ENCODE data around the gene RTN4R. TPM values are rescaled to one million over a fixed set of nuclear protein-coding genes. Genes with fewer than 3 reads are reported as not detected.
"Not testable (repeated sequence)": the region's sequence is repeated elsewhere in the genome, so short reads cannot be mapped to it uniquely, and the experiment has no call there.

The RTN4R gene
- polyA plus RNA-seq, 1 experiment = 0.16 TPM

DNA sequence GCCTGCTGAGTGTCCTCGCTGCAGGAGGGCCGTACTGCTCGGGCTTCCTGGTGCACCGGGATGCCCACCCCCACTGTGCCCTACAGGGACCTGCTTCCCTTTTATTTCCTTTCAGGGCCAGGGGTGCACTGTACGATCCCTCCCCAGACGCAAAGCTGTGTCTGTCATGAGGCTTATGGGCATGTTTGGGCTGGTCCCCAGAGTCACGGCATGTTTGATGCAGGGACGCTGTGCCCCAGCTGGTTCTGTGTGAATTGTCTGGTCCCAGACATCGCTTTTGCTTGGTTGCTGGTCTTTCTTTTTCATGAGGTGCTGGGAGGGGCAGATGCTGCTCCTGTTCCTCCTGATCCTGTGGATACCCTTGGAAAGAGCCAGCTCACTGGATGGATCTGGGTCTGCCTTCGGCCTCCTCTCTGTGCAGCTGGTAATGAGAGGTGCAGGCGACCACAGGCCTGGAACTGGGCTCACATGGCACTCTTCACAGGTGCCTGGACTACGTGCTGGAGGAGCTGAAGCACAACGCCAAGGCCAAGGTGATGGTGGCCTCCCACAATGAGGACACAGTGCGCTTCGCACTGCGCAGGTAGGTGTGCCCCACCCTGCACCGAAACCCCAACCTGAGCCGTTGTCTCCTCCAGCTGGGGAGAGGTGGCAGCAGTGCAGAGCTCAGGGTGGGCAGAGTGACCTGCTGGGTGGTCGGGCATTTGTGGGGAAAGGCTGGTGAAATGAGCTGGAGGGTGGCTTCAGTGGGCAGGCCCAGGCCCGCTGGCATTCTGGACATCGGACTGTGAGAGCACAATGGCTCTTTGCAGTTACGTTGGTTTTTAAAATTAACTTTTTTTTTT is 40.9 kb upstream of the RTN4R start:
- H3K27ac ChIP-seq (ENCODE audit: low read depth, low read length); H3K4me3 ChIP-seq (ENCODE audit: low read depth, low read length); H3K9me3 ChIP-seq (ENCODE audit: control insufficient read depth, insufficient read depth, low read length); CTCF ChIA-PET; DNase-seq (ENCODE audit: low read depth, low spot score); POLR2A ChIA-PET; H3K27me3 ChIP-seq (ENCODE audit: control insufficient read depth, insufficient read depth, low read length): not testable (repeated sequence)

DNA sequence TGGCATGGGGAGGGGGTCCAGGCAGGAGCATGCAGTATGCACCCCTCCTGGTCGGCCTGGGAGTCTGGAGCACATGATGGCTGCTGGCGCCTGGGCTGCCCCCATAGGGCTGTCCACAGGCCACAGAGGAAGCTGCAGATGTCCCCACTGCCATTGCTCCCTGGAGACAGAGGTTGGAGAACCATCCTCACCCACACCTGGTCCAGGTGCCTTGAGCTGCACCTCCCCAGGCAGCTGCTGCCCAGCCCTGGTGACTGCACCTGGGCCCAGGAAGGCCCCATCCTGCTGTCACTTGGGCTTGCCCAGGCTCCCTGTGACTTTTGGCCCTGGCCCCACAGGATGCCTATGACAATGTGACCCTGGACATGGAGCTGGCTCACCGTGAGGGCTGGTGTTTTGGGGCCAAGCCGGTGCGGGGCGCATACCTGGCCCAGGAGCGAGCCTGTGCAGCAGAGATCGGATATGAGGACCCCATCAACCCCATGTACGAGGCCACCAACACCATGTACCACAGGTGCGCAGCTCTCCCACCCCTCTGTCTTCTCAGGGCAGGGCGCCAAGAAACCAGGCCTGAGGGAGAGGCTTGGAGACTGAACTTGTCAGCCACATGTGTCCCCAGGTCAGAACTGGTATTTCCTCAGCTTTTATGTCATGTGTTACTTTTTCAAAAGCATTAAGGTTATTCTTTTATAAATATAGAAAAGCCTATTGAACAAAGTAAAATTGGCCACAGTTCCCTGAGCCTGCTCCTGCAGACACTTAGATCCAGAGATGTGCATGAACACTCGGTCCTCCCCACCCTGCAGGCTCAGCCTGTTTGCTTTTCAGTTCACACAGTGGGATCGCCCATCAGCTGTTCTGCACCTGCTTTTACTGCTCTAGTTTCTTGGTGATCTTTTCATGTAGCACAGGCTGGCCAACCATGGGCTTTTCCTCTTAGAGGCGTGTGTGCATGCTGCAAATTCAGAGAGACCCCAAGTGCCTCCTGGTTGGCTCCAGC is 39.6 kb upstream of the RTN4R start:
- H3K27me3 ChIP-seq (ENCODE audit: control insufficient read depth, insufficient read depth, low read length); CTCF ChIA-PET; H3K4me3 ChIP-seq (ENCODE audit: low read depth, low read length); H3K9me3 ChIP-seq (ENCODE audit: control insufficient read depth, insufficient read depth, low read length); POLR2A ChIA-PET; DNase-seq (ENCODE audit: low read depth, low spot score); H3K27ac ChIP-seq (ENCODE audit: low read depth, low read length): not testable (repeated sequence)

DNA sequence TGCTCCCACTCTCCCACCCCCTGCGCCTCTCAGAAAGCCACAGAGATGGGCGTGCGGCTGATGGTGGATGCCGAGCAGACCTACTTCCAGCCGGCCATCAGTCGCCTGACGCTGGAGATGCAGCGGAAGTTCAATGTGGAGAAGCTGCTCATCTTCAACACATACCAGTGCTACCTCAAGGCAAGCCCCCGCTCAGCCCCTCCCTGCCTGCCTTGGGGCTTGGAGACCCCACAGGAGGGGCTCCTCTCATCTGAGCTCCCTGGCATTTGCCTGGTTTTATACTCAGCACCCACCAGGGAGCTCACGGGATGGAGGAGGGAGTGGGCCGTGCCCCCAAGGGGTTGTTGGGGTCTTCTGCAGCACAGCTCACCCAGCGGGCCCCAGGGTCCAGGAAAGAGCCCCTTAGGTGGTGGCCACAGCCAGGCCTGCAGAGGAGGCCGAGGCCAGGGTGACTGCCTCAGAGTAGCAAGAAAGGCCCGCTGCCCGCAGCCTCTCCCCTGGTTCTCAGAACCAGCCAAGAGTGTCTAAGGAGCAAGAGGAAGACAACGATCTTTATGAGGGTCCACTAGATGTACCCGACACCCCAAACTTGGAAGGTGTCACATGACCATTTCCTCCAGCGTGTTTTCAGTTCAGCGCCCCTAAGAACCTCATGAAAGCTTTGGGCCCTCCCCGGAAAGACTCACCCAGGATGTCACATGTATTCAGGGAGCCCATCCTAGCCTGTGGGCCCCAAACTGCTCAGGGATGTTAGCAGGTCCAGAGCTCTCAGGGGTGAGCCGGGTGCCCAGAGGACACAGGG is 38.7 kb upstream of the RTN4R start:
- POLR2A ChIA-PET; H3K27ac ChIP-seq (ENCODE audit: low read depth, low read length); DNase-seq (ENCODE audit: low read depth, low spot score); H3K27me3 ChIP-seq (ENCODE audit: control insufficient read depth, insufficient read depth, low read length); H3K9me3 ChIP-seq (ENCODE audit: control insufficient read depth, insufficient read depth, low read length); H3K4me3 ChIP-seq (ENCODE audit: low read depth, low read length); CTCF ChIA-PET: not testable (repeated sequence)

DNA sequence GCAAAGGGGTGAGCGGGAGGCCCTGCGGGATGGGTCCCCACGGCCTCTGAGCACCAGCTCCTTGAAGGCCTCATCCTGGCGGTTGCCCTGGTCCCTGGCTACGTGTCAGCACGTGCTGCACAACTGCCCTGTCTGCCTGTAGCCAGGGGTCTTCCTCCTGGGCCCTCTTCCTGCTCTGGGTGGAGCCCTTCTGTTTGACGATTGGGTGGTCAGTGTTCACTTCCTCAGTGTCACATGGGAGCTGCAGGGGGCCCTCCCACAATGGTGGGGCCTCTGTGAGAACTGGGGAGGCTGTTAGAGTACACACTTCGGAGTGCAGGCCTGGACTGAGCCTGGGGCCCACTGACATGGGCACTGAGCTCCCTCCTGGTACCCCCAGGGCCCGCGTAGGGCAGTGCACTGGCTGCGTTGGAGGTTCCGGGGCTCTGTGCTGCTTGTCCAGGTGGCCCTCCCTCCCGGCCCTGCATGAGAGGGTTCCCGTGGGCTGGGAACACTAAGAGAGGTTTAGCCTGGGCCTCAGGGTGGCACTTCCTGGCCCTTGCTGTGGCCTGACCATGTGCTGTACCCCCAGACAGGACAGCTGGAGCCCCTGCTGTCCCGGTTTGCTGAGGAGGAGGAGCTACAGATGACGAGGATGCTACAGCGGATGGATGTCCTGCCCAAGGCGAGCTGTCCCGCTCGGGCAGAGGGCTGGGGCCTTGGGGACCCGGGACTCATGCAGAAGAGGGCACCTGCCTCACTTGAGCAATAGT is 38.0 kb upstream of the RTN4R start:
- TF ChIP-seq, protein P1, sequence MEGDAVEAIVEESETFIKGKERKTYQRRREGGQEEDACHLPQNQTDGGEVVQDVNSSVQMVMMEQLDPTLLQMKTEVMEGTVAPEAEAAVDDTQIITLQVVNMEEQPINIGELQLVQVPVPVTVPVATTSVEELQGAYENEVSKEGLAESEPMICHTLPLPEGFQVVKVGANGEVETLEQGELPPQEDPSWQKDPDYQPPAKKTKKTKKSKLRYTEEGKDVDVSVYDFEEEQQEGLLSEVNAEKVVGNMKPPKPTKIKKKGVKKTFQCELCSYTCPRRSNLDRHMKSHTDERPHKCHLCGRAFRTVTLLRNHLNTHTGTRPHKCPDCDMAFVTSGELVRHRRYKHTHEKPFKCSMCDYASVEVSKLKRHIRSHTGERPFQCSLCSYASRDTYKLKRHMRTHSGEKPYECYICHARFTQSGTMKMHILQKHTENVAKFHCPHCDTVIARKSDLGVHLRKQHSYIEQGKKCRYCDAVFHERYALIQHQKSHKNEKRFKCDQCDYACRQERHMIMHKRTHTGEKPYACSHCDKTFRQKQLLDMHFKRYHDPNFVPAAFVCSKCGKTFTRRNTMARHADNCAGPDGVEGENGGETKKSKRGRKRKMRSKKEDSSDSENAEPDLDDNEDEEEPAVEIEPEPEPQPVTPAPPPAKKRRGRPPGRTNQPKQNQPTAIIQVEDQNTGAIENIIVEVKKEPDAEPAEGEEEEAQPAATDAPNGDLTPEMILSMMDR (IDR thresholded peaks at IDR 0.05; ENCODE audit: low read depth, low read length) = no peak
- Histone ChIP-seq H3K27me3 (ENCODE audit: control insufficient read depth, insufficient read depth, low read length) (peaks cover 5% of the 10 kb centered on the region), H3K27ac (ENCODE audit: low read depth, low read length) (no peak overlapping the region), H3K4me3 (ENCODE audit: low read depth, low read length) (no peak overlapping the region), H3K9me3 (ENCODE audit: control insufficient read depth, insufficient read depth, low read length) (no peaks in the 10 kb centered on the region)
- DNase-seq (ENCODE audit: low read depth, low spot score) = no peak
- ChIA-PET POLR2A (no interaction called here), CTCF (no interaction called here)

DNA sequence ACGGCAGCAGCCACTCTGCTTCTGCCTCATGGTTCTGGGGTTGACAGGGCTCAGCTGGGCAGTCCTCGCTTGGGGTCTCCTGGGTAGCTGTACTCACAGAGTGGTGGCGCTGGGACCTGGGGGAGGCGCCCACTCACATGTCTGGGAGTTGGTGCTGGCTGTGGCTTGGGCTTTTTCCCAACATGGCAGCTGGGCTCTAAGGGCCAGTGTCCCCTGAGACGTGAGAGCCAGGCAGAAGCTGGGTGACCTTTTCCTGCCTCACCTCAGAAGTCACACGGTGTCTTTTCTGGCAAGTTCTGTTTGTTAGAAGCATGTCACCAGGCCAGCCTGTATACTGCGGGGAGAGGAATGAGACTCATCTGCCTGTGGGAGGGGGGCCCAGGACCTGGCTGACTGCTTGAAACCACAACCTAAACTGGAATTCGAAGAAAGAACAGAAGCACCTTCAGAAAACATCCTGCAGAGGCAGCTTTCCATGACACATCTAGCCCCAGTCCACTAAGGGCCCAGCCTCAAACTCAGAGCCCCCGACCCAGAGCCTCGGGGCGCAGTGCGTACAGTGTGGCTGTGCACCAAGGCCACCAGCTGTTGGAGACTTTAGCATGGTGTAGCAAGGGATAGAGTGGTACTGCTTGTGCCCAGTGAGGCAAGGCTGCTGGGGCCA is 37.2 kb upstream of the RTN4R start:
- POLR2A ChIA-PET; CTCF ChIA-PET; H3K4me3 ChIP-seq (ENCODE audit: low read depth, low read length); H3K27me3 ChIP-seq (ENCODE audit: control insufficient read depth, insufficient read depth, low read length); DNase-seq (ENCODE audit: low read depth, low spot score); H3K9me3 ChIP-seq (ENCODE audit: control insufficient read depth, insufficient read depth, low read length); H3K27ac ChIP-seq (ENCODE audit: low read depth, low read length): not testable (repeated sequence)

DNA sequence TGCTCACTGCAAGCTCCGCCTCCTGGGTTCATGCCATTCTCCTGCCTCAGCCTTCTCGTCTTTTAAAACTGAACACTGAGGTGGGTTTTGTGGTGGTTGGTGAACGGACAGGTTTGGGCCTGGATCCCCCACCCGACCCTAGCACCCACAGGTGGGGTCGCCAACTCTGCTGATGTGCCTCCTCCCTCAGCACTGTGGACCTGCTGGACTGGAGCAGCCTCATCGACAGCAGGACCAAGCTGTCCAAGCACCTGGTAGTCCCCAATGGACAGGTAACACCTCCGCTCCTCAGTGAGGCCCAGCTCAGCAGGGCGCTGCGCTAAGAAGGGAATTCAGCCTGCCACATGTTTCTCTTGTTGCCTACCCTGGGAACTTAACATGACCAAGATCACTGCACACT is 36.5 kb upstream of the RTN4R start:
- H3K27me3 ChIP-seq (ENCODE audit: control insufficient read depth, insufficient read depth, low read length) = peaks cover 7% of the 10 kb centered on the region
- TF ChIP-seq, protein P1 (IDR thresholded peaks at IDR 0.05; ENCODE audit: low read depth, low read length) = no peak
- POLR2A ChIA-PET = no interaction called here
- H3K9me3 ChIP-seq (ENCODE audit: control insufficient read depth, insufficient read depth, low read length) = no peaks in the 10 kb centered on the region
- H3K4me3 ChIP-seq (ENCODE audit: low read depth, low read length) = no peak overlapping the region
- DNase-seq (ENCODE audit: low read depth, low spot score) = no peak
- CTCF ChIA-PET = interaction anchor here (0.7 kb wide), 1 partner anchor 193 kb away, joined by 6 read pairs; no protein-coding TSS in a partner anchor
- H3K27ac ChIP-seq (ENCODE audit: low read depth, low read length) = no peak overlapping the region

DNA sequence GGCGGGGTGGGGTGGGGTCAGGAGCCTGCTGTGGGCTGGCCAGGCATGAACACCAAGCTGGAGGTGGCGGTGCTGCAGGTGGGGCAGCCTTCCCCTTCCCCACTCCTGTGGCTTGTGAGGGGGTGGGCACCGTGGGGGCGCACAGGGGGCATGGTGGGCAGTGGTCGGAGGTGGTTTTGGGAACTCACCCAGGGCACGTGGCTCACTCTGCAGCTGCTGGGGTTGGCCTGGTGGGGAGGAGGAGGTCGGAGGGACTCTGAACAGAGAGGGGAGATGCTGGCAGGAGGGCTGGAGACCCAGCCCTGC is 35.1 kb upstream of the RTN4R start:
- H3K27me3 ChIP-seq (ENCODE audit: control insufficient read depth, insufficient read depth, low read length) = peaks cover 13% of the 10 kb centered on the region
- H3K27ac ChIP-seq (ENCODE audit: low read depth, low read length); H3K4me3 ChIP-seq (ENCODE audit: low read depth, low read length); POLR2A ChIA-PET; H3K9me3 ChIP-seq (ENCODE audit: control insufficient read depth, insufficient read depth, low read length); DNase-seq (ENCODE audit: low read depth, low spot score); CTCF ChIA-PET: not testable (repeated sequence)

Data from AG04450 (cell line).